HCEC 1CT (cell line): ENCODE data around the gene B3GNT7.
A peak's percentile ranks its signal among the peaks of the same experiment; 100 is the strongest.
"Not testable (repeated sequence)": the region's sequence is repeated elsewhere in the genome, so short reads cannot be mapped to it uniquely, and the experiment has no call there.

ENCODE experiments used
- DNase-seq: peaks from one replicate; pipeline ENCODE4 v3.0.0-alpha.2; 2017

The B3GNT7 gene

GRCh38 chr2:231367178-231367577 is 28.3 kb upstream of the B3GNT7 start:
- DNase-seq, result no peak

- DNase-seq, result no peak
These were observed 25.7 kb upstream of the B3GNT7 start for GRCh38 chr2:231369580-231370428.

GRCh38 chr2:231370429-231370748 is 25.1 kb upstream of the B3GNT7 start:
- no peak for DNase-seq

- no peak for DNase-seq
These were observed 24.6 kb upstream of the B3GNT7 start for GRCh38 chr2:231370749-231371429.

- DNase-seq, result no peak
These were observed 24.0 kb upstream of the B3GNT7 start for GRCh38 chr2:231371430-231372054.

- DNase-seq, result no peak
These were observed 23.2 kb upstream of the B3GNT7 start for GRCh38 chr2:231372326-231372725.

GRCh38 chr2:231373184-231373583 is 22.3 kb upstream of the B3GNT7 start:
- DNase-seq, result no peak

- DNase-seq, result no peak
These were observed 21.6 kb upstream of the B3GNT7 start for GRCh38 chr2:231373786-231374349.

GRCh38 chr2:231374771-231375170 is 20.7 kb upstream of the B3GNT7 start:
- DNase-seq, result no peak

GRCh38 chr2:231375994-231376615 is 19.4 kb upstream of the B3GNT7 start:
- DNase-seq, result not testable (repeated sequence)

GRCh38 chr2:231376857-231377256 is 18.7 kb upstream of the B3GNT7 start:
- DNase-seq, result no peak

- DNase-seq, result no peak
These were observed 17.3 kb upstream of the B3GNT7 start for GRCh38 chr2:231378026-231378722.

- no peak for DNase-seq
These were observed 16.0 kb upstream of the B3GNT7 start for GRCh38 chr2:231379266-231380215.

GRCh38 chr2:231380307-231380706 is 15.2 kb upstream of the B3GNT7 start:
- DNase-seq, result no peak

GRCh38 chr2:231380991-231381847 is 14.3 kb upstream of the B3GNT7 start:
- no peak for DNase-seq

GRCh38 chr2:231382116-231382515 is 13.4 kb upstream of the B3GNT7 start:
- no peak for DNase-seq

- no peak for DNase-seq
These were observed 11.9 kb upstream of the B3GNT7 start for GRCh38 chr2:231383416-231384108.

GRCh38 chr2:231384109-231384435 is 11.4 kb upstream of the B3GNT7 start:
- DNase-seq, result no peak

- DNase-seq, result peak; percentile 39
These were observed 10.5 kb upstream of the B3GNT7 start for GRCh38 chr2:231384970-231385369.

GRCh38 chr2:231385429-231385828 is 10.1 kb upstream of the B3GNT7 start:
- DNase-seq, result no peak
